Spinal cord (tissue), 10 donors: Measurements from ENCODE around the gene ZNF530. TPM values are rescaled to one million over a fixed set of nuclear protein-coding genes. Genes with fewer than 3 reads are reported as not detected.

Experiments
- DNase-seq, 6 donors: peaks; one replicate each; pipeline versions ENCODE4 v3.0.0 to v3.0.0-alpha.2; 2013 to 2015; ENCODE audit warnings: low spot score in 6 of 6, low read depth in 4 of 6
- H3K27ac ChIP-seq: one replicate; pipeline ENCODE4 v1.5.1; 2013; ENCODE audit warnings: low read depth, low read length, control low read depth
- H3K27me3 ChIP-seq: one replicate; pipeline ENCODE4 v1.6.1; 2013; ENCODE audit warnings: low read length; ENCODE audit not compliant: control insufficient read depth, insufficient read depth
- H3K36me3 ChIP-seq: one replicate; pipeline ENCODE4 v1.6.1; 2013; ENCODE audit warnings: low read length; ENCODE audit not compliant: control insufficient read depth, insufficient read depth
- H3K4me1 ChIP-seq: one replicate; pipeline ENCODE4 v1.6.1; 2013; ENCODE audit warnings: low read length; ENCODE audit not compliant: control insufficient read depth, insufficient read depth
- H3K4me3 ChIP-seq: one replicate; pipeline ENCODE4 v1.5.1; 2013; ENCODE audit warnings: low read depth, low read length, control low read depth
- H3K9me3 ChIP-seq: one replicate; pipeline ENCODE4 v1.6.1; 2013; ENCODE audit warnings: low read length; ENCODE audit not compliant: control insufficient read depth, insufficient read depth
- WGBS: methylation state at CpG from one replicate; pipeline ENCODE4 v1.1.5; 2013; ENCODE audit warnings: missing lambda C conversion rate; ENCODE audit not compliant: insufficient coverage; 5-methylcytosine and 5-hydroxymethylcytosine counted together
- long read RNA-seq, 4 donors: transcript quantifications; one replicate each; lab custom pipeline, GENCODE V29; 2026
- polyA plus RNA-seq, 2 donors: library from polyadenylated mRNA; unstranded; fragments of 120-200 nt; gene quantifications; one replicate each; pipeline ENCODE4 v1.2.1, GENCODE V29; 2013; ENCODE audit not compliant: insufficient read length in 2 of 2
- total RNA-seq, 2 donors: library from RNA; depleted of rRNA in 1 of 2; stranded (reverse); fragments of 120-200 nt in 1 of 2; fragments of >200 nt in 1 of 2; gene quantifications; one replicate each; pipeline versions ENCODE4 v1.2.3 to v1.2.4, GENCODE V29; 2013 to 2014
- donor health status: healthy.

Gene ZNF530
- 1 to 10 TPM; 5.2 to 7.9 TPM for total RNA-seq
- 1 to 10 TPM; 5.7 to 7.1 TPM for polyA plus RNA-seq
- long read RNA-seq, donor 1, full-length matches to known transcripts, result 4 of 4 reads
- long read RNA-seq, donor 1, partial matches to known transcripts, result 0 of 4 reads
- long read RNA-seq, donor 1, other reads (novel, unspliced or antisense), result 0 of 4 reads
- long read RNA-seq, donor 2, partial matches to known transcripts, result 0 of 2 reads
- long read RNA-seq, donor 2, other reads (novel, unspliced or antisense), result 0 of 2 reads
- long read RNA-seq, donor 3, result 0 reads
- long read RNA-seq, donor 4, full-length matches to known transcripts, result 9 of 9 reads
- long read RNA-seq, donor 4, partial matches to known transcripts, result 0 of 9 reads
- long read RNA-seq, donor 4, other reads (novel, unspliced or antisense), result 0 of 9 reads

GRCh38 chr19:57599761-57600383, at the start of gene ZNF530:
Gene ZNF530, plus strand, starts transcription at chr19:57599885. Its CDS starts 4,461 bp downstream, at chr19:57604346.
- Histone ChIP-seq H3K4me1 (peaks cover 7% of the 10 kb centered on the region), H3K27me3 (no peaks in the 10 kb centered on the region), H3K9me3 (no peaks in the 10 kb centered on the region), H3K4me3 (peak within 1 kb of the TSS; percentile 84), H3K36me3 (peaks cover 6% of the 10 kb centered on the region), H3K27ac (peak within 1 kb of the TSS; percentile 7)
- WGBS, result under 1% methylated on average over 53 of the region's 53 CpGs
- peak; percentile 86 to 98 (median 96) for DNase-seq

- DNase-seq, result no peak
- Histone ChIP-seq H3K27ac (no peak overlapping the region), H3K9me3 (no peaks in the 10 kb centered on the region), H3K27me3 (no peaks in the 10 kb centered on the region), H3K36me3 (peaks cover 47% of the 10 kb centered on the region), H3K4me1 (no peaks in the 10 kb centered on the region), H3K4me3 (no peak overlapping the region)
- 100% methylated on average over 2 of the region's 2 CpGs for WGBS
Measured at GRCh38 chr19:57552432-57552831, 47.3 kb upstream of the ZNF530 start.

- 56% methylated on average over 1 of the region's 5 CpGs for WGBS
- H3K4me1 ChIP-seq, result peaks cover 16% of the 10 kb centered on the region
- H3K27me3 ChIP-seq, result no peaks in the 10 kb centered on the region
- DNase-seq, result peak in 1 of 6 donors; percentile 91
- no peak overlapping the region for H3K27ac ChIP-seq
- H3K4me3 ChIP-seq, result no peak overlapping the region
- peaks cover 2% of the 10 kb centered on the region for H3K9me3 ChIP-seq
- H3K36me3 ChIP-seq, result peaks cover 19% of the 10 kb centered on the region
Measured at GRCh38 chr19:57557659-57558058, 42.0 kb upstream of the ZNF530 start.

- no peak overlapping the region for H3K27ac ChIP-seq
- H3K9me3 ChIP-seq, result peaks cover 2% of the 10 kb centered on the region
- H3K36me3 ChIP-seq, result peaks cover 15% of the 10 kb centered on the region
- WGBS, result 32% methylated on average over 5 of the region's 6 CpGs
- peak overlapping the region; percentile 70 for H3K4me3 ChIP-seq
- H3K4me1 ChIP-seq, result peaks cover 16% of the 10 kb centered on the region
- no peaks in the 10 kb centered on the region for H3K27me3 ChIP-seq
- peak in 1 of 6 donors; percentile 11 for DNase-seq
Measured at GRCh38 chr19:57558525-57558924, 41.2 kb upstream of the ZNF530 start.

- peak in 2 of 6 donors; percentile 5 to 14 for DNase-seq
- peaks cover 2% of the 10 kb centered on the region for H3K9me3 ChIP-seq
- peak overlapping the region; percentile 54 for H3K27ac ChIP-seq
- 0% methylated on average over 13 of the region's 22 CpGs for WGBS
- H3K4me3 ChIP-seq, result peak overlapping the region; percentile 70
- H3K27me3 ChIP-seq, result no peaks in the 10 kb centered on the region
- peaks cover 10% of the 10 kb centered on the region for H3K36me3 ChIP-seq
- H3K4me1 ChIP-seq, result peaks cover 16% of the 10 kb centered on the region
Measured at GRCh38 chr19:57559008-57559403, 40.7 kb upstream of the ZNF530 start.

GRCh38 chr19:57559404-57560025, 40.2 kb upstream of the ZNF530 start, which contains the start of gene ZNF550:
Gene ZNF550, minus strand, starts transcription at chr19:57559863. Its CDS starts 181 bp downstream, at chr19:57559682.
- Histone ChIP-seq H3K36me3 (peaks cover 5% of the 10 kb centered on the region), H3K27me3 (no peaks in the 10 kb centered on the region), H3K9me3 (peaks cover 3% of the 10 kb centered on the region), H3K4me3 (peak within 1 kb of the TSS; percentile 70), H3K4me1 (peaks cover 16% of the 10 kb centered on the region), H3K27ac (peak within 1 kb of the TSS; percentile 54)
- DNase-seq, result peak; percentile 58 to 97 (median 77)
- WGBS, result 0% methylated on average over 54 of the region's 56 CpGs

- Histone ChIP-seq H3K4me1 (peaks cover 16% of the 10 kb centered on the region), H3K27ac (peak overlapping the region; percentile 27), H3K36me3 (no peaks in the 10 kb centered on the region), H3K27me3 (no peaks in the 10 kb centered on the region), H3K4me3 (peak overlapping the region; percentile 70), H3K9me3 (peaks cover 4% of the 10 kb centered on the region)
- WGBS, result 22% methylated on average over 23 of the region's 23 CpGs
- DNase-seq, result peak in 2 of 6 donors; percentile 22 to 23
Measured at GRCh38 chr19:57560049-57560491, 39.6 kb upstream of the ZNF530 start.

GRCh38 chr19:57563547-57563946, 36.1 kb upstream of the ZNF530 start:
- Histone ChIP-seq H3K36me3 (no peaks in the 10 kb centered on the region), H3K4me1 (peaks cover 11% of the 10 kb centered on the region), H3K4me3 (no peak overlapping the region), H3K9me3 (peaks cover 29% of the 10 kb centered on the region), H3K27ac (no peak overlapping the region), H3K27me3 (no peaks in the 10 kb centered on the region)
- WGBS, result 100% methylated on average over 1 of the region's 1 CpG
- DNase-seq, result no peak

- WGBS, result 67% methylated on average over 1 of the region's 7 CpGs
- Histone ChIP-seq H3K27ac (no peak overlapping the region), H3K4me1 (no peaks in the 10 kb centered on the region), H3K4me3 (no peak overlapping the region), H3K27me3 (no peaks in the 10 kb centered on the region), H3K36me3 (peaks cover 8% of the 10 kb centered on the region), H3K9me3 (peaks cover 29% of the 10 kb centered on the region)
- DNase-seq, result peak in 2 of 6 donors; percentile 42 to 45
Measured at GRCh38 chr19:57566396-57567265, 33.1 kb upstream of the ZNF530 start.
